Body of pancreas (tissue), 4 donors: ENCODE data around the gene SCYGR2.

ENCODE experiments used
- CTCF ChIP-seq, 7 experiments: fragments of 450-650 bp in 4 of 7; fragments of 200-600 bp in 3 of 7; sonication (generic) in 3 of 7; IDR thresholded peaks; one replicate each; pipeline ENCODE4 v1.5.1; 2016 to 2019; ENCODE audit warnings: antibody characterized with exemption in 7 of 7
- POLR2A ChIP-seq, 3 donors: fragments of 450-650 bp; IDR thresholded peaks; one replicate each; pipeline ENCODE4 v1.6.1; 2016; ENCODE audit warnings: antibody characterized with exemption in 3 of 3, mild to moderate bottlenecking in 2 of 3

GRCh38 chr2:227630322-227630721 lies 31.6 kb downstream of the SCYGR2 start:
- TF ChIP-seq CTCF (IDR thresholded peaks at IDR 0.05) (no peak), POLR2A (IDR thresholded peaks at IDR 0.05) (no peak)
